Colonic mucosa (tissue), 4 donors: ENCODE data around the gene OR2H2. TPM values are rescaled to one million over a fixed set of nuclear protein-coding genes. Genes with fewer than 3 reads are reported as not detected.

Source experiments
- DNase-seq: peaks from one replicate; pipeline ENCODE4 v3.0.0-alpha.2; 2020
- H3K27ac ChIP-seq: fragments of 200-600 bp; one replicate; pipeline ENCODE4 v1.8.0; 2021
- H3K27me3 ChIP-seq: fragments of 200-600 bp; one replicate; pipeline ENCODE4 v1.8.0; 2021
- H3K36me3 ChIP-seq: fragments of 200-600 bp; one replicate; pipeline ENCODE4 v1.8.0; 2021
- H3K4me1 ChIP-seq: fragments of 200-600 bp; one replicate; pipeline ENCODE4 v1.8.0; 2021; ENCODE audit warnings: mild to moderate bottlenecking
- H3K4me3 ChIP-seq: fragments of 200-600 bp; one replicate; pipeline ENCODE4 v1.8.0; 2021
- H3K9ac ChIP-seq, 2 donors: one replicate each; pipeline ENCODE4 v1.7.0; 2013; ENCODE audit warnings: control low read depth in 2 of 2, low read depth in 2 of 2, low read length in 2 of 2
- H3K9me3 ChIP-seq: fragments of 200-600 bp; one replicate; pipeline ENCODE4 v1.8.0; 2021
- CTCF ChIP-seq: fragments of 200-600 bp; IDR thresholded peaks from one replicate; pipeline ENCODE4 v1.8.0; 2022; ENCODE audit warnings: antibody characterized with exemption, mild to moderate bottlenecking
- intact Hi-C: fragments of 100-400 bp; cut with DNase I; formaldehyde crosslinking; loops from one replicate; pipeline ENCODE4 v1.14.1; 2022
- total RNA-seq, 2 donors: library from RNA; stranded (reverse); fragmentation: NEBNext Ultra II Directional in 1 of 2; extraction: Animal tissue kit (Norgen Biotek cat#: 25700) in 1 of 2; gene quantifications; one replicate each; pipeline ENCODE4 v1.2.1, GENCODE V29; 2021
- donor health status: healthy.
- donor health status: DM: no; HTN: no; CAD: no.
- donor health status: DM: no; HTN: no; CAD: no.

The OR2H2 gene
- total RNA-seq, 2 donors from 2014 or later = not detected

DNA sequence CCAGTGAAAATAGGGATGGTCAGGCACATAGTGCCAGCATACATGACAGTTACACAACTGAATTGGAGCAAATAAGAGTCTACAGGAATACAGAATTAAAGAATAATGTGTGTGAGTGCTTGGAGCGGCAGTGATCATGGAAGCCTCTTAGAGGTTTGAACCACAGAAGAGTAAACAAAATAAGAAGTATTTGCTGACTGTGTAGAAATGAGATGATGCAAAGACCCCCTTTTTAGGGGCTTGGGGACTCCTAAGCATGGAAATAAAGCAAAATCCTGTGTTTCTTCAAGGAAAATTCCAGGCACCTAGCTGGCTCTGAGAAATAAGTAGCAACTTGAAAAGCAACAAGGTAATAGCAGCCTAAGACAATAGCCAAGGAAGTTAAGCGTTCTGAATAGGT, 6.8 kb downstream of the OR2H2 start:
- intact Hi-C loops = no loop called here
- no peak overlapping the region for H3K4me3 ChIP-seq
- H3K27me3 ChIP-seq = no peaks in the 10 kb centered on the region
- DNase-seq = no peak
- no peaks in the 10 kb centered on the region for H3K9me3 ChIP-seq
- no peak overlapping the region for H3K9ac ChIP-seq
- H3K4me1 ChIP-seq = no peaks in the 10 kb centered on the region
- TF ChIP-seq CTCF = no peak
- no peak overlapping the region for H3K27ac ChIP-seq
- no peaks in the 10 kb centered on the region for H3K36me3 ChIP-seq

GRCh38 chr6:29593199-29593855, 8.4 kb downstream of the OR2H2 start:
- Histone ChIP-seq H3K9ac (no peak overlapping the region), H3K36me3 (no peaks in the 10 kb centered on the region), H3K4me3 (no peak overlapping the region), H3K4me1 (no peaks in the 10 kb centered on the region), H3K27ac (no peak overlapping the region), H3K27me3 (no peaks in the 10 kb centered on the region), H3K9me3 (no peaks in the 10 kb centered on the region)
- intact Hi-C loops = no loop called here
- no peak for TF ChIP-seq CTCF
- DNase-seq = no peak

DNA sequence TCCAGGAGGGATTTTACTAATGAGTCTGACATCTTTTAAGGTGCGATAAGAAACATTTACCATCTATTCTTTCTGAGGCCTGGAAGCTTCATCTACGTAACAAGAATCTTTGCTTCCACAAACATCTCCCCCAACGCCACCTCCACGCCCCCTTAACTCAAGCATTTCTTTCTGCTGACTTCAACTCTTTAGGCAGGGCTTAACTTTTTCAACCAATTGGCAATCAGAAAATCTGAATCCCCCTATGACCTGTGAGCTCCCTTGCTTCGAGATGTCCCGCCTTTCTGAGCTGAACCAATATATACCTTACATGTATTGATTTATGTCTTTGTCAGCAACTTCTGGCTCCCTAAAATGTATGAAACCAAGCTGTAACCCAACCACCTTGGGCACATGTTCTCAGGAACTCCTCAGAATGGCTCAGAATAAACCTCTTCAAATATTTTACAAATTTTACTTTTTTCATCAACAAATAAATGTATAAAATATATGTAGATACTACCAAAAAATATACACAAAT, 11.5 kb downstream of the OR2H2 start:
- intact Hi-C loops = no loop called here
- Histone ChIP-seq H3K36me3 (no peaks in the 10 kb centered on the region), H3K9ac (no peak overlapping the region), H3K27ac (no peak overlapping the region), H3K4me3 (no peak overlapping the region), H3K9me3 (no peaks in the 10 kb centered on the region), H3K27me3 (no peaks in the 10 kb centered on the region), H3K4me1 (no peaks in the 10 kb centered on the region)
- DNase-seq = no peak
- no peak for TF ChIP-seq CTCF

DNA sequence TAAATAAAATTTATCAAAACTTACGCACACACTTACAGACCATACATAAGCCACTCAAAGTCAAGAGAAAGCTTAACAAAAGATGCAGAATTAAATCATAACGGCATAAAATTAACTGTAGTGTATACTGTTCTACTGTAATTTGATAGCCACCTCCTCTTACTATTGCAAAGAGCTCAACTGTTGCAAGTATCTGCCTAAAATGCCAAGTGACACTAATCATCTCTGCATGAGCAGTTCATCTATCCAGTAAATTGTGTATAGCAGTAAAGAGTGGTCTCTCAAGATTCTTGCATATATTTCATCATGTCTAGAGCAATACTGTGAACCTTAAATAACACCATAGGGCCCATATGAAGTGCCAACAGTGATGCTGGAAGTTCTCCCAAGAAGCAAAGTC, 12.3 kb downstream of the OR2H2 start:
- no peak overlapping the region for H3K9ac ChIP-seq
- intact Hi-C loops = no loop called here
- no peaks in the 10 kb centered on the region for H3K36me3 ChIP-seq
- no peak for TF ChIP-seq CTCF
- H3K4me1 ChIP-seq = no peaks in the 10 kb centered on the region
- H3K27me3 ChIP-seq = no peaks in the 10 kb centered on the region
- H3K4me3 ChIP-seq = no peak overlapping the region
- H3K27ac ChIP-seq = no peak overlapping the region
- H3K9me3 ChIP-seq = no peaks in the 10 kb centered on the region
- no peak for DNase-seq

GRCh38 chr6:29598172-29598747, 13.3 kb downstream of the OR2H2 start:
- no peak for TF ChIP-seq CTCF
- Histone ChIP-seq H3K4me3 (no peak overlapping the region), H3K9ac (no peak overlapping the region), H3K27ac (no peak overlapping the region), H3K9me3 (no peaks in the 10 kb centered on the region), H3K4me1 (no peaks in the 10 kb centered on the region), H3K36me3 (no peaks in the 10 kb centered on the region), H3K27me3 (no peaks in the 10 kb centered on the region)
- no peak for DNase-seq
- intact Hi-C loops = no loop called here
